ENCODE measurements around the gene PHEX. TPM values are rescaled to one million over a fixed set of nuclear protein-coding genes. Genes with fewer than 3 reads are reported as not detected.

PHEX gene
- polyA plus RNA-seq, 3 donors, result 0.03 TPM; not detected in 2

- DNase-seq, result no peak
- Mint-ChIP-seq H3K4me1 (no peaks in the 10 kb centered on the region), H3K9me3 (peaks cover 0 to 1% (median 0%) of the 10 kb centered on the region in 7 donors), H3K27me3 (ENCODE audit: low read depth in 3 of 3) (peaks cover 1 to 10% (median 7%) of the 10 kb centered on the region in 3 donors), H3K4me3 (no peak overlapping the region), H3K27ac (no peak overlapping the region), H3K36me3 (no peaks in the 10 kb centered on the region)
- H3K27ac ChIP-seq (ENCODE audit: low read depth in 1 of 2, low read length in 2 of 2), result no peak overlapping the region
- no peak for TF ChIP-seq CTCF (IDR thresholded peaks at IDR 0.05)
- H3K27me3 ChIP-seq (ENCODE audit: control insufficient read depth in 2 of 2, insufficient read depth in 2 of 2, low read length in 2 of 2), result no peaks in the 10 kb centered on the region
- no peaks in the 10 kb centered on the region for H3K9me3 ChIP-seq (replicated peaks in 1 of 2; ENCODE audit: control insufficient read depth in 1 of 2, insufficient read depth in 1 of 2, low read length in 2 of 2)
- no peaks in the 10 kb centered on the region for H3K36me3 ChIP-seq (replicated peaks in 1 of 2; ENCODE audit: control insufficient read depth in 1 of 2, insufficient read depth in 2 of 2, low read length in 2 of 2)
- H2AFZ ChIP-seq (ENCODE audit: insufficient read depth, low read depth, low read length, poor library complexity, severe bottlenecking), result no peak overlapping the region
- no peaks in the 10 kb centered on the region for H3K4me1 ChIP-seq (ENCODE audit: control insufficient read depth in 1 of 2, insufficient read depth in 2 of 2, low read length in 2 of 2)
- intact Hi-C loops (cut with micrococcal nuclease), result no loop called here
- WGBS (ENCODE audit: insufficient coverage), result no CpG with 5 or more reads among the region's 1 CpG
- H3K79me2 ChIP-seq (ENCODE audit: insufficient read depth, low read length), result no peaks in the 10 kb centered on the region
- H3K4me3 ChIP-seq (replicated peaks in 1 of 3; ENCODE audit: low read depth in 2 of 3, low read length in 3 of 3), result no peak overlapping the region
- no peak overlapping the region for H3K4me2 ChIP-seq (replicated peaks; ENCODE audit: extremely low read depth, low read length, poor library complexity, severe bottlenecking)
- no peak overlapping the region for H3K9ac ChIP-seq (ENCODE audit: insufficient read depth, low read length, poor library complexity, severe bottlenecking)
- no peaks in the 10 kb centered on the region for H4K20me1 ChIP-seq (ENCODE audit: insufficient read depth, low read length)
Measured at GRCh38 chrX:22139822-22140221, 107.7 kb downstream of the PHEX start.

DNA sequence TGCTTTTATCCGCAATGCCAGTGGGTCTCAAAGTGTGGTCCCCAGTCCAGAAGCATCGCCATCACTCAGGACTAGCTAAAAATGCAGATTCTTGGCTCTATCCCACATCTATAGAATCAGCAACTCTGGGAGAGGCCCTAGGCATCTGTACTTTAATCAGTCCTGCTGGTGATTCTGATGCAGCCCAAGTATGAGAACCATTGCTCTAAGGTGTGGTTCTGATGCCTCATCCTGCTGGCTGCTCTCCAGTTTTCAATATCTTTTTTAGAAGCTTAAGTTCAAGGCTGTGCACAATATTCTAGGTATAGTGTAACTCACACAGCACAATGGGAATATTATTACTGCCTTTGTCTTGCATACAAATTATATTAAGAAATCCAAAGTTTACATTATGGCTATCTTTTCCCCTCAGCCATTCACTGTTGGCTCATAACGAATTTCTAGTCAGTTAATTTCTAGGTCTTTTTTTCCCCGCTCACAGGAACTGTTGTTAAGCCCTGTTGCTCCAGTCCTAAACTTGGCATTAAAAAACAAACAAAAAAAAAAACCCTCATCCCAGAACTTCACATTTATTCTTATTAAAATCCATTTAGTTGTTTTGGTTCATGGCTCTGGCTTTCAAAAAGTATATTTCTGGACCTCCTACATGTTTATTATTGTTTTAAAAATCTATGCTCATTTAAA is 109.1 kb downstream of the PHEX start:
- no peak for TF ChIP-seq CTCF (IDR thresholded peaks at IDR 0.05)
- no peaks in the 10 kb centered on the region for H3K36me3 ChIP-seq (replicated peaks in 1 of 2; ENCODE audit: control insufficient read depth in 1 of 2, insufficient read depth in 2 of 2, low read length in 2 of 2)
- Mint-ChIP-seq H3K4me3 (no peak overlapping the region), H3K9me3 (peaks cover 0 to 1% (median 0%) of the 10 kb centered on the region in 7 donors), H3K36me3 (no peaks in the 10 kb centered on the region), H3K27me3 (ENCODE audit: low read depth in 3 of 3) (peaks cover 1 to 8% (median 3%) of the 10 kb centered on the region in 3 donors), H3K4me1 (no peaks in the 10 kb centered on the region), H3K27ac (no peak overlapping the region)
- no peaks in the 10 kb centered on the region for H4K20me1 ChIP-seq (ENCODE audit: insufficient read depth, low read length)
- H3K79me2 ChIP-seq (ENCODE audit: insufficient read depth, low read length), result no peaks in the 10 kb centered on the region
- H3K9ac ChIP-seq (ENCODE audit: insufficient read depth, low read length, poor library complexity, severe bottlenecking), result no peak overlapping the region
- no peaks in the 10 kb centered on the region for H3K4me1 ChIP-seq (ENCODE audit: control insufficient read depth in 1 of 2, insufficient read depth in 2 of 2, low read length in 2 of 2)
- DNase-seq, result no peak
- WGBS (ENCODE audit: insufficient coverage), result 100% methylated on average over 2 of the region's 4 CpGs
- H2AFZ ChIP-seq (ENCODE audit: insufficient read depth, low read depth, low read length, poor library complexity, severe bottlenecking), result no peak overlapping the region
- intact Hi-C loops (cut with micrococcal nuclease), result no loop called here
- H3K27me3 ChIP-seq (ENCODE audit: control insufficient read depth in 2 of 2, insufficient read depth in 2 of 2, low read length in 2 of 2), result no peaks in the 10 kb centered on the region
- H3K27ac ChIP-seq (ENCODE audit: low read depth in 1 of 2, low read length in 2 of 2), result no peak overlapping the region
- H3K4me2 ChIP-seq (replicated peaks; ENCODE audit: extremely low read depth, low read length, poor library complexity, severe bottlenecking), result no peak overlapping the region
- H3K9me3 ChIP-seq (replicated peaks in 1 of 2; ENCODE audit: control insufficient read depth in 1 of 2, insufficient read depth in 1 of 2, low read length in 2 of 2), result no peaks in the 10 kb centered on the region
- no peak overlapping the region for H3K4me3 ChIP-seq (replicated peaks in 1 of 3; ENCODE audit: low read depth in 2 of 3, low read length in 3 of 3)
